Inferior parietal cortex (tissue), 1 donor: Measurements from ENCODE around the gene CTRB2.

Experiments used
- DNase-seq: peaks from one replicate; pipeline ENCODE4 v3.0.0-alpha.2; 2016; ENCODE audit errors: extremely low spot score

The CTRB2 gene

DNA sequence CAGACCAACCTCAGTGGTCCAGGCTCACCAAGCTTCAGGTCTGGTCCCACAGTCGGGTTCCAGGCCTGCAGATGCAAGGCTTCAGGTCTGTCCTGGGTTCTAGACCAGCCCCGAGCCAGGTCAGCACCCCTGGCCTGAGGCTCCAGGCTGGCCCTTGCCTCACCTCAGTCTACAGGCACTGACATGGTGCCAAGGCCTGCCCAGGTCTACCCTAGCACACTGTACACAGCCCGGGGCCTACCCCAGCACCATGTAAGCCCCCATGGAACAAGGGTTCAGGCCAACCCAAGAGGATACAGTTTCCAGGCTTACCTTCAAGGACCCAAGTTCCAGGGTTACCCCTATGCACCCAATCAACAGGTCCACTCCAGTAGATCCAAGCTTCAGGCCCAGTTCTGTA is 31.9 kb downstream of the CTRB2 start:
- no peak for DNase-seq

DNA sequence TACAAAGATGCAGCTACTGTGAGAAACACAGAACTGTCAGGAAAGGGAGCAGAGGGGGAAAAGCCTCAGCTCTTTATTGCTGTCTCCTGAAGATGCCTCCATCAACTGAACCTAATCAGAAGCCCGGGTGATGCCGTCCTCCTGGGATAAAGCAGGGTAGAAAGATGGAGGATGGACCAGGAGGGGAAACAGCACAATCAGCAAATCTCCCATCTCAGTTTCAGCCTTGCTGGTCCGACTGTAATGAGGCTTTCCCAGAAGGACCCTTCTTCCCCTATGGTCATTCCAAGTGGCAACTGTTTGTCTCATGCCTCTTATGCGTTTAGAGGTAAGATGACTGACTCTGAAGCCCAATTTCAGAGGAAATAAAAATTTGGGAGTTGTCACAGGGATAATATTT is 34.4 kb downstream of the CTRB2 start:
- no peak for DNase-seq

DNA sequence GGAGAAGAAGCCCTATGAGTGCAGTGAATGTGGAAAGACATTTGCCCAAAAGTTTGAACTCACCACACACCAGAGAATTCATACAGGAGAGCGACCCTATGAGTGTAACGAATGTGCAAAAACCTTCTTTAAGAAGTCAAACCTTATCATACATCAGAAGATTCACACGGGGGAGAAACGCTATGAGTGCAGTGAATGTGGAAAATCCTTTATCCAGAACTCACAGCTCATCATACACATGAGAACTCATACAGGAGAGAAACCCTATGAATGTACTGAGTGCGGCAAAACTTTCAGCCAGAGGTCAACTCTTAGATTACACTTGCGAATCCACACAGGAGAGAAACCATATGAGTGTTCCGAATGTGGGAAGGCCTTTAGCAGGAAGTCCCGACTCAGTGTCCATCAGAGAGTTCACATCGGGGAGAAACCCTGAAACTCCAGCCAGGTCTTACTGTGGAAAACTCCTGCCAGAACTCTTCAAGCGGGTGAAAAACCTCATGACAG is 37.0 kb downstream of the CTRB2 start:
- no peak for DNase-seq

DNA sequence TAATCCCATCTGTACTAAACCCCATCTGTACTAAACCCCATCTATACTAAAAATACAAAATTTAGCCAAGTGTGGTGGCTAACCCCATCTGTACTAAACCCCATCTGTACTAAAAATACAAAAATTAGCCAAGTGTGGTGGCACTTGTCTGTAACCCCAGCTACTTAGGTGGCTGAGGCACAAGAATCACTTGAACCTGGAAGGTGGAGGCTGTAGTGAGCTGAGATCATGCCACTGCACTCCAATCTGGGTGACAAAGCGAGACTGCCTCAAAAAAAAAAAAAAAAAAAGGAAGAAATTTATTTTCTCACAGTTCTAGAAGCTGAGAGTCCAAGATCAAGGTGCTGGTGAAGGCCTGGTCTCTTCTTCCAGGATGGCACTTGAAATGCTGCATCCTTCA is 46.6 kb downstream of the CTRB2 start:
- no peak for DNase-seq
